Ishikawa (cell line): ENCODE measurements around the gene ZNF25.
"Not testable (repeated sequence)": the region's sequence is repeated elsewhere in the genome, so short reads cannot be mapped to it uniquely, and the experiment has no call there.

ENCODE experiments used
- CEBPB ChIP-seq: IDR thresholded peaks from 2 replicates; pipeline ENCODE4 v1.6.1; 2012
- CREB1 ChIP-seq: IDR thresholded peaks from 2 replicates; pipeline ENCODE4 v1.6.1; 2012; ENCODE audit warnings: low read depth
- EP300 ChIP-seq: IDR thresholded peaks from 2 replicates; pipeline ENCODE4 v1.6.1; 2012; ENCODE audit warnings: borderline replicate concordance
- NFIC ChIP-seq: IDR thresholded peaks from 2 replicates; pipeline ENCODE4 v1.6.1; 2012
- RAD21 ChIP-seq: IDR thresholded peaks from 2 replicates; pipeline ENCODE4 v1.6.1; 2012; ENCODE audit warnings: low read depth
- TAF1 ChIP-seq: IDR thresholded peaks from 2 replicates; pipeline ENCODE4 v1.6.1; 2012; ENCODE audit warnings: low read depth, mild to moderate bottlenecking
- TEAD4 ChIP-seq: IDR thresholded peaks from 2 replicates; pipeline ENCODE4 v1.6.1; 2012
- USF1 ChIP-seq: IDR thresholded peaks from 2 replicates; pipeline ENCODE4 v1.6.1; 2012
- YY1 ChIP-seq: IDR thresholded peaks from 2 replicates; pipeline ENCODE4 v1.6.1; 2012; ENCODE audit warnings: low read depth

- not testable (repeated sequence) for TF ChIP-seq NFIC, USF1, TAF1, EP300, TEAD4, CREB1, YY1, RAD21
- peak; percentile 53 for TF ChIP-seq CEBPB
Measured at GRCh38 chr10:37908165-37908564, 68.3 kb downstream of the ZNF25 start.
